Skeletal muscle satellite cell (primary cell): Measurements from ENCODE around the gene CLMP. TPM values are rescaled to one million over a fixed set of nuclear protein-coding genes. Genes with fewer than 3 reads are reported as not detected.

ENCODE experiments used
- H3K27me3 ChIP-seq: 2 replicates; pipeline ENCODE4 v1.7.0; 2013; ENCODE audit warnings: low read length; ENCODE audit not compliant: control insufficient read depth, insufficient read depth
- H3K36me3 ChIP-seq: 2 replicates; pipeline ENCODE4 v1.7.0; 2013; ENCODE audit warnings: mild to moderate bottlenecking, control low read depth, low read length; ENCODE audit not compliant: insufficient read depth
- H3K4me1 ChIP-seq: 2 replicates; pipeline ENCODE4 v1.7.0; 2013; ENCODE audit warnings: low read length; ENCODE audit not compliant: control insufficient read depth, insufficient read depth
- H3K4me2 ChIP-seq: 2 replicates; pipeline ENCODE4 v1.7.0; 2013; ENCODE audit warnings: mild to moderate bottlenecking, low read length
- H3K4me3 ChIP-seq: 2 replicates; pipeline ENCODE4 v1.7.0; 2013; ENCODE audit warnings: low read length
- H3K9ac ChIP-seq: 2 replicates; pipeline ENCODE4 v1.7.0; 2013; ENCODE audit warnings: mild to moderate bottlenecking, low read depth, low read length, moderate library complexity
- H3K9me3 ChIP-seq: replicated peaks from 2 replicates; pipeline ENCODE4 v1.7.0; 2013; ENCODE audit warnings: mild to moderate bottlenecking, control low read depth, low read length
- total RNA-seq: library from RNA; depleted of rRNA; stranded (reverse); fragments of >200 nt; gene quantifications from 2 replicates; pipeline ENCODE4 v1.2.3, GENCODE V29; 2012; rRNA removed

Gene CLMP
- total RNA-seq, result 272 and 284 TPM in 2 replicates

GRCh38 chr11:123195188-123196059, at the start of gene CLMP:
Gene CLMP, minus strand, starts transcription at chr11:123195248. Its CDS starts 308 bp downstream, at chr11:123194940.
- H3K4me1 ChIP-seq, result peaks cover 63% of the 10 kb centered on the region

GRCh38 chr11:123241874-123242543, 47.0 kb upstream of the CLMP start:
- H3K9ac ChIP-seq, result no peak overlapping the region
- no peak overlapping the region for H3K4me3 ChIP-seq
- peaks cover 18% of the 10 kb centered on the region for H3K4me1 ChIP-seq
- no peak overlapping the region for H3K4me2 ChIP-seq
- H3K27me3 ChIP-seq, result no peaks in the 10 kb centered on the region
- H3K9me3 ChIP-seq, result no peaks in the 10 kb centered on the region
- H3K36me3 ChIP-seq, result no peaks in the 10 kb centered on the region

More at GRCh38 chr11:123195188-123196059, at the start of gene CLMP:
- Histone ChIP-seq H3K36me3 (peaks cover 24% of the 10 kb centered on the region), H3K9me3 (no peaks in the 10 kb centered on the region), H3K27me3 (no peaks in the 10 kb centered on the region), H3K4me2 (peak within 1 kb of the TSS; percentile 99), H3K4me3 (peak within 1 kb of the TSS; percentile 81), H3K9ac (peak within 1 kb of the TSS; percentile 93)

DNA sequence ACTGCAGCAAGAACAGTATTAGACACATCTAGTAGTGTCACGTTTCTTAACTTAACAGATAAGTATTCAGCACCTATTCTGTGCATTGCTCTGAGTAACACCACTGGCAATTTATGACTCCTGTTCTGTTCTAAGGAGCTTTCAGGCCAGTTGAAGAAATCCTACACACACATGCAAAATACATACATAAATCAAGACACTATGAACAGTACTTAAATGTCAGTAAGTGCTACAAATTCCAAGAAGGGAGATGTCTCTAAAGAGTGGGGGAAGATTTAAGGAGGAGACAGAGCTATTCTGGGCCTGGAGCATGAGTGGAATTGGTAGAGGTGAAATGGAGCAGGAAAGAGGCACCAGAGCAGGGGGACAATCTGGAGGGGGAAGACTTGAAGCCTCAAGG, 46.2 kb upstream of the CLMP start:
- peaks cover 17% of the 10 kb centered on the region for H3K4me1 ChIP-seq
- H3K4me2 ChIP-seq, result no peak overlapping the region
- no peak overlapping the region for H3K9ac ChIP-seq
- no peaks in the 10 kb centered on the region for H3K36me3 ChIP-seq
- H3K9me3 ChIP-seq, result no peaks in the 10 kb centered on the region
- no peaks in the 10 kb centered on the region for H3K27me3 ChIP-seq
- no peak overlapping the region for H3K4me3 ChIP-seq

- Histone ChIP-seq H3K36me3 (no peaks in the 10 kb centered on the region), H3K9me3 (no peaks in the 10 kb centered on the region), H3K4me3 (no peak overlapping the region), H3K4me2 (peak overlapping the region; percentile 23), H3K4me1 (peaks cover 17% of the 10 kb centered on the region), H3K9ac (no peak overlapping the region), H3K27me3 (no peaks in the 10 kb centered on the region)
Observed at GRCh38 chr11:123239191-123240150, 44.4 kb upstream of the CLMP start.

GRCh38 chr11:123238297-123238696, 43.2 kb upstream of the CLMP start:
- no peak overlapping the region for H3K4me3 ChIP-seq
- peaks cover 17% of the 10 kb centered on the region for H3K4me1 ChIP-seq
- no peaks in the 10 kb centered on the region for H3K9me3 ChIP-seq
- no peak overlapping the region for H3K4me2 ChIP-seq
- no peaks in the 10 kb centered on the region for H3K27me3 ChIP-seq
- no peaks in the 10 kb centered on the region for H3K36me3 ChIP-seq
- H3K9ac ChIP-seq, result no peak overlapping the region

DNA sequence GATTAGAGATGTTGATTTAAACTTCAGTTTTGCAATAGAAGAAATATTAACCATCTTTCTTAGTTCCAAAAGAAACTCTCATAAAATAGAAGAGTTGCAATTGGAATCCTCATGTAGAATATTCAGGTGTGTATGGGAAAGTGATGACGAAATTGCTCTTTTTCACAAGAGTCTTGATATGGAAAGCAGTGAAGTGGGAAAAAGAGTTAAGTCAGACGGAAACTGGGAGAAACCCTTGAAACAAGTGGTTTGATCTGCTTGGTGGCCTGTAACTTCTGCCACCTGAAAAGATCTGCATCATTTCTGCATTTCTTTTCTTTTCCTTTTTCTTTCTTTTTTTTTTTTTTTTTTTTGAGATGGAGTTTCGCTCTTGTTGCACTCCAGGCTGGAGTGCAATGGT, 41.8 kb upstream of the CLMP start:
- no peaks in the 10 kb centered on the region for H3K27me3 ChIP-seq
- no peak overlapping the region for H3K4me3 ChIP-seq
- H3K4me2 ChIP-seq, result no peak overlapping the region
- H3K9ac ChIP-seq, result no peak overlapping the region
- H3K4me1 ChIP-seq, result peaks cover 17% of the 10 kb centered on the region
- H3K9me3 ChIP-seq, result no peaks in the 10 kb centered on the region
- no peaks in the 10 kb centered on the region for H3K36me3 ChIP-seq

- H3K4me1 ChIP-seq, result peaks cover 14% of the 10 kb centered on the region
- no peak overlapping the region for H3K4me3 ChIP-seq
- H3K9ac ChIP-seq, result no peak overlapping the region
- no peaks in the 10 kb centered on the region for H3K27me3 ChIP-seq
- no peak overlapping the region for H3K4me2 ChIP-seq
- H3K9me3 ChIP-seq, result no peaks in the 10 kb centered on the region
- H3K36me3 ChIP-seq, result no peaks in the 10 kb centered on the region
Observed at GRCh38 chr11:123235656-123236261, 40.7 kb upstream of the CLMP start.

- Histone ChIP-seq H3K4me3 (no peak overlapping the region), H3K4me2 (no peak overlapping the region), H3K4me1 (peaks cover 14% of the 10 kb centered on the region), H3K9ac (no peak overlapping the region), H3K9me3 (no peaks in the 10 kb centered on the region), H3K27me3 (no peaks in the 10 kb centered on the region), H3K36me3 (no peaks in the 10 kb centered on the region)
Observed at GRCh38 chr11:123235117-123235655, 40.1 kb upstream of the CLMP start.

GRCh38 chr11:123233975-123234334, 38.9 kb upstream of the CLMP start:
- Histone ChIP-seq H3K27me3 (no peaks in the 10 kb centered on the region), H3K4me1 (peaks cover 3% of the 10 kb centered on the region), H3K9me3 (no peaks in the 10 kb centered on the region), H3K9ac (no peak overlapping the region), H3K36me3 (no peaks in the 10 kb centered on the region), H3K4me3 (no peak overlapping the region), H3K4me2 (no peak overlapping the region)

DNA sequence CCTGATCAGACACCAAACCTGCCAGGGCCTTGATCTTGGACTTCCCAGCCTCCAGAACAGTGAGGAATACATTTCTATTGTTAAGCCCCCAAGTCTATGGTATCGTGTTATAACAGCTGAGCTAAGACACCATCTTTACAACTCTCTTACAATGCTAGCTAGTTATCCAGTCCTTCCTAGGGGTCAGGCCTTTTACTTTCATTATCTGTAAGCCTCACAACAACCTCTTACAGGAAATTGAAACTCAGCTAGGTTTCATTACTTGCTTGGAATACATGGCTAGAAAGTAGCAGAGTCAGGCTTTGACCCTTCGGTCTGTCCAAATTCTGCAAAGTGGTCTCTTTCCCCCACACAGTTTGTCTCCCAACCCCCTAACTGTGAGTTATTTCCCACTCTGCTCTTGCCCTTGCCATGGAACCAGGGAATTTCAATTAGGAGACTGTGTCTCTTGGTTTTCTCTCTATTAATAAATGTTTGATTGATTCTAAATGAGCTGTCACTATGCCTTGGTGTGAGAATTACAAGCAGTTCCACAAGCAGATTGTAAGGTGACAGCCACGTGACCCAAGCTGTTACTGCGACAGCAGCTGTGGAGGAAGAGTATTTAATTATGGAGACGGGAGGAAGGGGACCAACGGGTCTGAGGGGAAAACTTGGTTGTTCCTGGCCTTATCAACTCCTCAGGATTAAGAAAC, 38.4 kb upstream of the CLMP start:
- no peak overlapping the region for H3K9ac ChIP-seq
- H3K36me3 ChIP-seq, result no peaks in the 10 kb centered on the region
- H3K4me1 ChIP-seq, result peaks cover 3% of the 10 kb centered on the region
- no peaks in the 10 kb centered on the region for H3K9me3 ChIP-seq
- no peak overlapping the region for H3K4me3 ChIP-seq
- no peaks in the 10 kb centered on the region for H3K27me3 ChIP-seq
- no peak overlapping the region for H3K4me2 ChIP-seq
